GM10847 (cell line): ENCODE data around the gene CARMIL3.

Experiments
- POLR2A ChIP-seq: IDR thresholded peaks from 2 replicates; pipeline ENCODE4 v1.6.1; 2011; ENCODE audit not compliant: insufficient read length; ENCODE audit errors: extremely low read depth

Gene CARMIL3

GRCh38 chr14:24087004-24087403, 35.2 kb downstream of the CARMIL3 start:
- TF ChIP-seq POLR2A: no peak

GRCh38 chr14:24088095-24088494, 36.3 kb downstream of the CARMIL3 start:
- no peak for TF ChIP-seq POLR2A

GRCh38 chr14:24089890-24090289, 38.1 kb downstream of the CARMIL3 start:
- no peak for TF ChIP-seq POLR2A

- TF ChIP-seq POLR2A: no peak
Measured at GRCh38 chr14:24092110-24092504, 40.3 kb downstream of the CARMIL3 start.

GRCh38 chr14:24092505-24093206, 40.8 kb downstream of the CARMIL3 start:
- TF ChIP-seq POLR2A: no peak

GRCh38 chr14:24093207-24093900, 41.5 kb downstream of the CARMIL3 start:
- TF ChIP-seq POLR2A: no peak

GRCh38 chr14:24093901-24094840, 42.4 kb downstream of the CARMIL3 start, which contains the start of gene PCK2:
TSS of gene PCK2 (plus strand) at chr14:24094311. CDS start at chr14:24094406, 95 bp downstream.
- TF ChIP-seq POLR2A: peak; percentile 97

GRCh38 chr14:24094841-24095270, 43.0 kb downstream of the CARMIL3 start:
- no peak for TF ChIP-seq POLR2A

- TF ChIP-seq POLR2A: peak; percentile 92
Measured at GRCh38 chr14:24095271-24096068, 43.7 kb downstream of the CARMIL3 start.

GRCh38 chr14:24096545-24097181, 44.9 kb downstream of the CARMIL3 start:
- no peak for TF ChIP-seq POLR2A

- no peak for TF ChIP-seq POLR2A
Measured at GRCh38 chr14:24098229-24098926, 46.6 kb downstream of the CARMIL3 start.

- no peak for TF ChIP-seq POLR2A
Measured at GRCh38 chr14:24098927-24099813, 47.4 kb downstream of the CARMIL3 start.
